ENCODE measurements around the gene SLC35F4. TPM values are rescaled to one million over a fixed set of nuclear protein-coding genes. Genes with fewer than 3 reads are reported as not detected.

Gene SLC35F4
- total RNA-seq (2021; fragmentation: NEBNext Ultra II Directional; extraction: Animal tissue kit (Norgen Biotek cat#: 25700)) (not detected in 2 replicates), polyA plus RNA-seq (2011; rRNA removed) (not detected in 2 replicates), polyA minus RNA-seq (2011; rRNA and poly(A)+ RNA removed) (0.13 TPM in 1 of 2 replicates, not detected in the other)
- not detected for polyA plus RNA-seq (2011; cell fraction: cytosol; rRNA removed)
- polyA plus RNA-seq (2011; cell fraction: nucleus; rRNA removed) = 0.19 TPM
- not detected in 4 replicates for polyA plus RNA-seq (2012, experiment 1 of 2)
- polyA plus RNA-seq (2012, experiment 2 of 2) = not detected
- not detected for polyA plus RNA-seq (2013, experiment 1 of 2)
- 0.04 TPM for polyA plus RNA-seq (2013, experiment 2 of 2)
- not detected for polyA minus RNA-seq (2011; cell fraction: cytosol; rRNA and poly(A)+ RNA removed)
- not detected for polyA minus RNA-seq (2011; cell fraction: nucleus; rRNA and poly(A)+ RNA removed)
- long read RNA-seq, experiment 1 = 0 reads
- long read RNA-seq, experiment 2, partial matches to known transcripts = 0 of 1 reads
- long read RNA-seq, experiment 2, other reads (novel, unspliced or antisense) = 1 of 1 reads

- FAIRE-seq (no peak), DNase-seq (ENCODE audit: low read depth in 1 of 2, low spot score in 2 of 2) (peak; percentile 64 to 97)
- no peak within 1 kb of the TSS for H2BK20ac ChIP-seq (ENCODE audit: low read length)
- CTCF ChIA-PET (ENCODE audit: partially characterized antibody) = interaction anchor here (0.8 to 1.8 kb wide), 15 partner anchors 16 to 339 kb away, joined by 3 to 10 read pairs (median 3); no protein-coding TSS in a partner anchor
- H2BK15ac ChIP-seq (ENCODE audit: low read length) = no peak within 1 kb of the TSS
- no peak within 1 kb of the TSS for H2AFZ ChIP-seq (ENCODE audit: low read length)
- peaks cover 0 to 3% (median 3%) of the 10 kb centered on the region in 4 experiments; a peak in 4 of 7 replicates for H3K4me1 ChIP-seq (replicated peaks in 1 of 4; ENCODE audit: control insufficient read depth in 3 of 4, insufficient read depth in 4 of 4, low read length in 3 of 4)
- WGBS, 2 experiments (ENCODE audit: extremely low coverage in 1 of 2, insufficient coverage in 1 of 2, insufficient read length in 1 of 2, insufficient replicate concordance in 2 of 2, low coverage in 1 of 2, low lambda C conversion rate in 2 of 2, missing lambda C conversion rate in 1 of 2) = 4% methylated on average over 40 of the region's 91 CpGs; no CpG with 5 or more reads in 1 of the 2 experiments
- no peak within 1 kb of the TSS for H2BK12ac ChIP-seq (ENCODE audit: low read depth, low read length)
- POLR2A ChIA-PET (ENCODE audit: partially characterized antibody) = no interaction called here
- H3K79me1 ChIP-seq (ENCODE audit: low read depth, low read length) = no peaks in the 10 kb centered on the region
- peaks cover 10% of the 10 kb centered on the region; the same call in 1 of the 2 replicates for H3K23me2 ChIP-seq (ENCODE audit: low read depth, low read length)
- H3K4ac ChIP-seq (replicated peaks; ENCODE audit: insufficient read length, low read depth, low read length) = no peak within 1 kb of the TSS
- no peak within 1 kb of the TSS for H3K27ac ChIP-seq (ENCODE audit: low read depth, low read length)
- peak within 1 kb of the TSS; percentile 76 to 83 for H3K4me2 ChIP-seq (ENCODE audit: insufficient read depth in 1 of 2, low read depth in 2 of 2, low read length in 2 of 2)
- H4K20me1 ChIP-seq (replicated peaks in 1 of 2; ENCODE audit: control insufficient read depth in 1 of 2, insufficient read depth in 2 of 2, low read length in 2 of 2) = no peaks in the 10 kb centered on the region
- H3K27me3 ChIP-seq (replicated peaks in 1 of 4; ENCODE audit: control insufficient read depth in 3 of 4, extremely low read depth in 1 of 4, insufficient read depth in 3 of 4, low read length in 3 of 4) = peaks cover 7 to 20% (median 19%) of the 10 kb centered on the region in 4 experiments
- H3K9ac ChIP-seq (replicated peaks in 1 of 4; ENCODE audit: extremely low read depth in 1 of 4, low read depth in 3 of 4, low read length in 3 of 4) = no peak within 1 kb of the TSS; a peak in 1 of 7 replicates
- no peak within 1 kb of the TSS for H2BK5ac ChIP-seq (ENCODE audit: low read depth, low read length)
- H2BK120ac ChIP-seq (replicated peaks; ENCODE audit: low read depth, low read length) = no peak within 1 kb of the TSS
- no peak within 1 kb of the TSS for H4K5ac ChIP-seq (ENCODE audit: insufficient read length, low read depth, low read length)
- H4K91ac ChIP-seq (replicated peaks; ENCODE audit: insufficient read length, low read length) = no peak within 1 kb of the TSS
- no peak within 1 kb of the TSS for H3K56ac ChIP-seq (replicated peaks; ENCODE audit: insufficient read length, low read depth, low read length)
- H3K14ac ChIP-seq (ENCODE audit: insufficient read length) = no peak within 1 kb of the TSS
- no peaks in the 10 kb centered on the region for H3K79me2 ChIP-seq (ENCODE audit: control insufficient read depth in 1 of 2, insufficient read depth in 2 of 2, low read length in 2 of 2)
- H4K8ac ChIP-seq (ENCODE audit: extremely low read depth, insufficient read depth, low read length) = no peak within 1 kb of the TSS
- H3K23ac ChIP-seq (ENCODE audit: insufficient read length) = no peak within 1 kb of the TSS
- H3K4me3 ChIP-seq (ENCODE audit: extremely low read depth in 1 of 4, insufficient read depth in 2 of 4, low read depth in 3 of 4, low read length in 4 of 4) = peak within 1 kb of the TSS; percentile 43 to 72 (median 50)
- H3K36me3 ChIP-seq (ENCODE audit: control insufficient read depth in 2 of 4, insufficient read depth in 4 of 4, low read length in 3 of 4) = no peaks in the 10 kb centered on the region
- no peak within 1 kb of the TSS for H2AK5ac ChIP-seq (ENCODE audit: low read depth, low read length)
- H3K9me3 ChIP-seq (ENCODE audit: insufficient read depth in 2 of 2, low read depth in 1 of 2, low read length in 1 of 2) = no peaks in the 10 kb centered on the region
- peak within 1 kb of the TSS; percentile 13; the same call in 1 of the 2 replicates for H3K18ac ChIP-seq (ENCODE audit: extremely low read depth, low read length)
- TF ChIP-seq NANOG (IDR thresholded peaks at IDR 0.05; ENCODE audit: insufficient read depth, low read depth, low read length, poor library complexity, severe bottlenecking) (peak; percentile 10), BACH1 (IDR thresholded peaks at IDR 0.05; ENCODE audit: low read length) (no peak), CBX5 (IDR thresholded peaks at IDR 0.05; ENCODE audit: low read depth, low read length) (no peak), JUND (IDR thresholded peaks at IDR 0.05; ENCODE audit: low read length) (no peak), BRCA1 (IDR thresholded peaks at IDR 0.05; ENCODE audit: low read depth, low read length) (no peak), TBP (IDR thresholded peaks at IDR 0.05; ENCODE audit: low read depth, low read length) (peak; percentile 6; the same call in 1 of the 2 replicates), RXRA (IDR thresholded peaks at IDR 0.05; ENCODE audit: insufficient read depth, low read depth, low read length) (no peak), SP1 (IDR thresholded peaks at IDR 0.05; ENCODE audit: low read depth, low read length) (no peak), RFX5 (IDR thresholded peaks at IDR 0.05; ENCODE audit: borderline replicate concordance, low read depth, low read length) (no peak), ATF3 (IDR thresholded peaks at IDR 0.05; ENCODE audit: insufficient read depth, low read depth, low read length) (no peak)
Measured at GRCh38 chr14:57865403-57866198, at the start of gene SLC35F4. SLC35F4 (minus strand) TSS chr14:57866092.
